ENCODE results near the gene VAV3.

DNA sequence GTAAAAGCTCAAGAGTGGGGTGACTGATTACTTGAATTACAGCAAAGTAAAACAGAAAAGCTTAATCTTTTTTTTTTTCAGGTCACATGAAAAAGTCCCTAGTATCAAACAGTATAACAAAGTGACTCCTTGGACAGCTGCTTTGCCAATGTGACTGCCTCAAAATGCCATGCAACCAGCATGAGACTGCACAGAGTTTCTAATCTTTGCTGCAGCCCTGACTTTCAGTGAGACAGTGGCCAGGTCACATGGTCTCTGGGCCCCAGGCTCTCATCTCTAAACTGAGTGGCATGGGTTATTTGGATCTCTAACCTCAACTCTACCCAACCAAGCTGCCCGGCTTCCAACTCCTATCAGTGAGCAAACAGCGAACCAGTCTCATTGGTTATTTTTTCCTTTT is 169.0 kb downstream of the VAV3 start:
- TF ChIP-seq EZH2 (IDR thresholded peaks at IDR 0.05; ENCODE audit: insufficient read depth, poor library complexity, severe bottlenecking), result no peak
- TF ChIP-seq EZH2phosphoT487 (IDR thresholded peaks at IDR 0.05; ENCODE audit: insufficient read depth, low read depth), result no peak
